Colonic mucosa (tissue), 4 donors: Measurements from ENCODE around the gene RAPH1. TPM values are rescaled to one million over a fixed set of nuclear protein-coding genes. Genes with fewer than 3 reads are reported as not detected.
"Not testable (repeated sequence)": the region's sequence is repeated elsewhere in the genome, so short reads cannot be mapped to it uniquely, and the experiment has no call there.

ENCODE experiments used
- DNase-seq: peaks from one replicate; pipeline ENCODE4 v3.0.0-alpha.2; 2020
- H3K27ac ChIP-seq: fragments of 200-600 bp; one replicate; pipeline ENCODE4 v1.8.0; 2021
- H3K27me3 ChIP-seq: fragments of 200-600 bp; one replicate; pipeline ENCODE4 v1.8.0; 2021
- H3K36me3 ChIP-seq: fragments of 200-600 bp; one replicate; pipeline ENCODE4 v1.8.0; 2021
- H3K4me1 ChIP-seq: fragments of 200-600 bp; one replicate; pipeline ENCODE4 v1.8.0; 2021; ENCODE audit warnings: mild to moderate bottlenecking
- H3K4me3 ChIP-seq: fragments of 200-600 bp; one replicate; pipeline ENCODE4 v1.8.0; 2021
- H3K9ac ChIP-seq, 2 donors: one replicate each; pipeline ENCODE4 v1.7.0; 2013; ENCODE audit warnings: control low read depth in 2 of 2, low read depth in 2 of 2, low read length in 2 of 2
- H3K9me3 ChIP-seq: fragments of 200-600 bp; one replicate; pipeline ENCODE4 v1.8.0; 2021
- CTCF ChIP-seq: fragments of 200-600 bp; IDR thresholded peaks from one replicate; pipeline ENCODE4 v1.8.0; 2022; ENCODE audit warnings: antibody characterized with exemption, mild to moderate bottlenecking
- intact Hi-C: fragments of 100-400 bp; cut with DNase I; formaldehyde crosslinking; loops from one replicate; pipeline ENCODE4 v1.14.1; 2022
- total RNA-seq, 2 donors: library from RNA; stranded (reverse); fragmentation: NEBNext Ultra II Directional in 1 of 2; extraction: Animal tissue kit (Norgen Biotek cat#: 25700) in 1 of 2; gene quantifications; one replicate each; pipeline ENCODE4 v1.2.1, GENCODE V29; 2021
- donor health status: healthy.
- donor health status: DM: no; HTN: no; CAD: no.
- donor health status: DM: no; HTN: no; CAD: no.

The RAPH1 gene
- total RNA-seq, 2 donors from 2014 or later: 26.1 to 39.5 TPM

- TF ChIP-seq CTCF: no peak
- Histone ChIP-seq H3K36me3 (no peaks in the 10 kb centered on the region), H3K9me3 (no peaks in the 10 kb centered on the region), H3K27me3 (no peaks in the 10 kb centered on the region), H3K9ac (no peak overlapping the region), H3K4me3 (no peak overlapping the region), H3K4me1 (no peaks in the 10 kb centered on the region), H3K27ac (no peak overlapping the region)
- intact Hi-C loops: no loop called here
- DNase-seq: no peak
Observed at GRCh38 chr2:203376173-203376572, 158.9 kb downstream of the RAPH1 start.

GRCh38 chr2:203372706-203373105 lies 162.4 kb downstream of the RAPH1 start:
- not testable (repeated sequence) for H3K36me3 ChIP-seq, DNase-seq

GRCh38 chr2:203366639-203367466 lies 168.2 kb downstream of the RAPH1 start:
- no peaks in the 10 kb centered on the region for H3K36me3 ChIP-seq
- no peak for TF ChIP-seq CTCF
- H3K9ac ChIP-seq: no peak overlapping the region
- no peak overlapping the region for H3K4me3 ChIP-seq
- H3K4me1 ChIP-seq: no peaks in the 10 kb centered on the region
- no peak for DNase-seq
- no peaks in the 10 kb centered on the region for H3K9me3 ChIP-seq
- H3K27ac ChIP-seq: no peak overlapping the region
- intact Hi-C loops: no loop called here
- H3K27me3 ChIP-seq: no peaks in the 10 kb centered on the region

More at GRCh38 chr2:203372706-203373105, 162.4 kb downstream of the RAPH1 start:
- H3K9ac ChIP-seq, H3K27ac ChIP-seq, intact Hi-C loops, H3K4me1 ChIP-seq, H3K4me3 ChIP-seq, H3K9me3 ChIP-seq, H3K27me3 ChIP-seq: not testable (repeated sequence)

GRCh38 chr2:203361922-203362321 lies 173.2 kb downstream of the RAPH1 start:
- Histone ChIP-seq H3K9me3 (no peaks in the 10 kb centered on the region), H3K9ac (no peak overlapping the region), H3K4me1 (no peaks in the 10 kb centered on the region), H3K36me3 (no peaks in the 10 kb centered on the region), H3K27me3 (no peaks in the 10 kb centered on the region), H3K4me3 (no peak overlapping the region), H3K27ac (no peak overlapping the region)
- no peak for DNase-seq
- intact Hi-C loops: no loop called here
- no peak for TF ChIP-seq CTCF

GRCh38 chr2:203361495-203361894 lies 173.6 kb downstream of the RAPH1 start:
- intact Hi-C loops: no loop called here
- TF ChIP-seq CTCF: no peak
- no peak overlapping the region for H3K4me3 ChIP-seq
- no peaks in the 10 kb centered on the region for H3K27me3 ChIP-seq
- no peaks in the 10 kb centered on the region for H3K36me3 ChIP-seq
- no peak for DNase-seq
- no peak overlapping the region for H3K27ac ChIP-seq
- no peaks in the 10 kb centered on the region for H3K9me3 ChIP-seq
- H3K9ac ChIP-seq: no peak overlapping the region
- H3K4me1 ChIP-seq: no peaks in the 10 kb centered on the region

GRCh38 chr2:203360833-203361430 lies 174.2 kb downstream of the RAPH1 start:
- intact Hi-C loops: no loop called here
- no peaks in the 10 kb centered on the region for H3K9me3 ChIP-seq
- DNase-seq: no peak

More at GRCh38 chr2:203360833-203361430, 174.2 kb downstream of the RAPH1 start:
- Histone ChIP-seq H3K36me3 (no peaks in the 10 kb centered on the region), H3K4me1 (no peaks in the 10 kb centered on the region), H3K27ac (no peak overlapping the region), H3K4me3 (no peak overlapping the region), H3K9ac (no peak overlapping the region), H3K27me3 (no peaks in the 10 kb centered on the region)
- no peak for TF ChIP-seq CTCF
